ENCODE measurements around the gene SLC22A7.

DNA sequence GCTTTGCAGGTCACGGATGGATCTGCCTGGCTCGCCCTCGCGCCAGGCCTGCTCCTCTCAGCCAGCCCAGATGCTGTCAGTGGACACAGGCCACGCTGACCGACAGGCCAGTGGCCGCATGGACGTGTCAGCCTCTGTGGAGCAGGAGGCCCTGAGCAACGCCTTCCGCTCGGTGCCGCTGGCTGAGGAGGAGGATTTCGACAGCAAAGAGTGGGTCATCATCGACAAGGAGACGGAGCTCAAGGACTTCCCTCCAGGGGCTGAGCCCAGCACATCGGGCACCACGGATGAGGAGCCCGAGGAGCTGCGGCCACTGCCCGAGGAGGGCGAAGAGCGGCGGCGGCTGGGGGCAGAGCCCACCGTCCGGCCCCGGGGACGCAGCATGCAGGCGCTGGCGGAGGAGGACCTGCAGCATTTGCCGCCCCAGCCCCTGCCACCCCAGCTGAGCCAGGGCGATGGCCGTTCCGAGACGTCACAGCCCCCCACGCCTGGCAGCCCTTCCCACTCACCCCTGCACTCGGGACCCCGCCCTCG is 35.2 kb upstream of the SLC22A7 start:
- TF ChIP-seq, protein P1, sequence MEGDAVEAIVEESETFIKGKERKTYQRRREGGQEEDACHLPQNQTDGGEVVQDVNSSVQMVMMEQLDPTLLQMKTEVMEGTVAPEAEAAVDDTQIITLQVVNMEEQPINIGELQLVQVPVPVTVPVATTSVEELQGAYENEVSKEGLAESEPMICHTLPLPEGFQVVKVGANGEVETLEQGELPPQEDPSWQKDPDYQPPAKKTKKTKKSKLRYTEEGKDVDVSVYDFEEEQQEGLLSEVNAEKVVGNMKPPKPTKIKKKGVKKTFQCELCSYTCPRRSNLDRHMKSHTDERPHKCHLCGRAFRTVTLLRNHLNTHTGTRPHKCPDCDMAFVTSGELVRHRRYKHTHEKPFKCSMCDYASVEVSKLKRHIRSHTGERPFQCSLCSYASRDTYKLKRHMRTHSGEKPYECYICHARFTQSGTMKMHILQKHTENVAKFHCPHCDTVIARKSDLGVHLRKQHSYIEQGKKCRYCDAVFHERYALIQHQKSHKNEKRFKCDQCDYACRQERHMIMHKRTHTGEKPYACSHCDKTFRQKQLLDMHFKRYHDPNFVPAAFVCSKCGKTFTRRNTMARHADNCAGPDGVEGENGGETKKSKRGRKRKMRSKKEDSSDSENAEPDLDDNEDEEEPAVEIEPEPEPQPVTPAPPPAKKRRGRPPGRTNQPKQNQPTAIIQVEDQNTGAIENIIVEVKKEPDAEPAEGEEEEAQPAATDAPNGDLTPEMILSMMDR (conservative IDR thresholded peaks at IDR 0.05; ENCODE audit: low read depth in 2 of 2) = no peak
- no peak for TF ChIP-seq EZH2 (IDR thresholded peaks at IDR 0.05; ENCODE audit: low read depth, unreplicated experiment)
